SK-N-SH (cell line): Measurements from ENCODE around the gene BORCS5. TPM values are rescaled to one million over a fixed set of nuclear protein-coding genes. Genes with fewer than 3 reads are reported as not detected.

Source experiments
- CTCF ChIA-PET: fragments of 300-600, 350-600 bp; formaldehyde crosslinking; extraction: SDS; loops from one replicate; lab custom pipeline; 2021; lab: Yijun Ruan, JAX
- POLR2A ChIA-PET: fragments of 350-600 bp; sonication (Branson Sonifier 250); formaldehyde crosslinking; extraction: SDS; loops from one replicate; lab custom pipeline; 2020; ENCODE audit warnings: antibody characterized with exemption, inconsistent platforms; lab: Yijun Ruan, JAX
- DNase-seq: peaks from one replicate; pipeline ENCODE4 v3.0.0; 2012
- H2AFZ ChIP-seq: fragments of 200-600 bp; sonication (generic); 2 replicates; pipeline ENCODE4 v1.8.1; 2016; ENCODE audit warnings: antibody characterized with exemption, mild to moderate bottlenecking, low read depth
- H3F3A ChIP-seq: fragments of 200-600 bp; sonication (generic); replicated peaks from 2 replicates; pipeline ENCODE3; 2016; ENCODE audit warnings: antibody characterized with exemption, mild to moderate bottlenecking; ENCODE audit not compliant: insufficient read depth
- H3K27ac ChIP-seq, 2 experiments: fragments of 200-500 bp in 1 of 2; fragments of 200-600 bp in 1 of 2; sonication (Bioruptor generic) in 1 of 2; sonication (generic), shearing (Covaris generic) in 1 of 2; 2 replicates each; pipeline versions ENCODE4 v1.5.1 to v1.6.1; 2014 to 2016; ENCODE audit warnings: low read depth in 2 of 2, inconsistent platforms in 1 of 2, low read length in 1 of 2, mild to moderate bottlenecking in 1 of 2, mixed read lengths in 1 of 2
- H3K27me3 ChIP-seq: fragments of 200-600 bp; sonication (generic), shearing (Covaris generic); 2 replicates; pipeline ENCODE4 v1.6.1; 2016; ENCODE audit warnings: mixed run types; ENCODE audit not compliant: insufficient read depth
- H3K36me3 ChIP-seq, 2 experiments: fragments of 200-500 bp in 1 of 2; fragments of 200-600 bp in 1 of 2; sonication (Bioruptor generic) in 1 of 2; sonication (generic) in 1 of 2; replicated peaks in 1 of 2; 2 replicates each; pipeline versions ENCODE3 to v1.5.1; 2014 to 2016; ENCODE audit warnings: low read length in 1 of 2, mild to moderate bottlenecking in 1 of 2; ENCODE audit not compliant: insufficient read depth in 2 of 2, control insufficient read depth in 1 of 2
- H3K4me1 ChIP-seq, 2 experiments: fragments of 200-500 bp in 1 of 2; fragments of 200-600 bp in 1 of 2; sonication (Bioruptor generic) in 1 of 2; sonication (generic), shearing (Covaris generic) in 1 of 2; 2 replicates each; pipeline versions ENCODE4 v1.5.1 to v1.6.1; 2014 to 2016; ENCODE audit warnings: low read depth in 1 of 2, low read length in 1 of 2, mixed run types in 1 of 2; ENCODE audit not compliant: insufficient read depth in 2 of 2, control insufficient read depth in 1 of 2
- H3K4me2 ChIP-seq: fragments of 200-600 bp; sonication (generic), shearing (Covaris generic); 2 replicates; pipeline ENCODE4 v1.6.1; 2017; ENCODE audit warnings: mixed run types
- H3K4me3 ChIP-seq, 2 experiments: fragments of 200-500 bp in 1 of 2; fragments of 200-600 bp in 1 of 2; sonication (Bioruptor generic) in 1 of 2; sonication (generic), shearing (Covaris generic) in 1 of 2; 2 replicates each; pipeline versions ENCODE4 v1.5.1 to v1.8.1; 2014 to 2016; ENCODE audit warnings: low read depth in 2 of 2, inconsistent platforms in 1 of 2, low read length in 1 of 2, mild to moderate bottlenecking in 1 of 2, mixed read lengths in 1 of 2, moderate library complexity in 1 of 2
- H3K79me2 ChIP-seq: fragments of 200-600 bp; sonication (generic); 2 replicates; pipeline ENCODE4 v1.8.1; 2017; ENCODE audit warnings: mild to moderate bottlenecking; ENCODE audit not compliant: insufficient read depth
- H3K9ac ChIP-seq: fragments of 200-600 bp; sonication (generic); 2 replicates; pipeline ENCODE4 v1.6.1; 2017; ENCODE audit warnings: mixed run types
- H3K9me2 ChIP-seq: fragments of 200-600 bp; sonication (generic); 2 replicates; pipeline ENCODE4 v1.6.1; 2017; ENCODE audit warnings: mixed run types
- H3K9me3 ChIP-seq: fragments of 200-600 bp; sonication (generic); 2 replicates; pipeline ENCODE4 v1.6.1; 2017; ENCODE audit warnings: mixed run types, mild to moderate bottlenecking, moderate library complexity
- H4K20me1 ChIP-seq: fragments of 200-600 bp; sonication (generic); 2 replicates; pipeline ENCODE4 v1.6.1; 2017; ENCODE audit warnings: mild to moderate bottlenecking, mixed run types; ENCODE audit not compliant: insufficient read depth
- CHD2 ChIP-seq: fragments of 150-350 bp; IDR thresholded peaks from 2 replicates; pipeline ENCODE4 v1.6.1; 2018; ENCODE audit warnings: low read length; ENCODE audit not compliant: partially characterized antibody
- CTCF ChIP-seq: fragments of 200-600 bp; sonication (generic); IDR thresholded peaks from 2 replicates; pipeline ENCODE4 v1.6.1; 2017; ENCODE audit warnings: antibody characterized with exemption, mild to moderate bottlenecking, moderate library complexity
- EZH2phosphoT487 ChIP-seq: fragments of 200-600 bp; sonication (generic); IDR thresholded peaks from 2 replicates; pipeline ENCODE4 v1.6.1; 2017; ENCODE audit warnings: low read depth, mixed run types, mild to moderate bottlenecking, antibody characterized with exemption, moderate library complexity, borderline replicate concordance
- FOXM1 ChIP-seq: IDR thresholded peaks from 2 replicates; pipeline ENCODE4 v1.4.0; 2012; ENCODE audit warnings: low read depth, mild to moderate bottlenecking
- MAX ChIP-seq: IDR thresholded peaks from 2 replicates; pipeline ENCODE4 v1.4.0; 2012; ENCODE audit warnings: low read depth
- PBX3 ChIP-seq: IDR thresholded peaks from 2 replicates; pipeline ENCODE4; 2012
- POLR2AphosphoS5 ChIP-seq: IDR thresholded peaks from 2 replicates; pipeline ENCODE4 v1.6.1; 2012; ENCODE audit warnings: low read depth, low read length
- RCOR1 ChIP-seq: fragments of 150-350 bp; IDR thresholded peaks from 2 replicates; pipeline ENCODE4 v1.6.1; 2017; ENCODE audit warnings: antibody characterized with exemption, low read length
- REST ChIP-seq: IDR thresholded peaks from 2 replicates; pipeline ENCODE4 v1.6.1; 2012; ENCODE audit warnings: mild to moderate bottlenecking, low read depth, low read length, moderate library complexity
- RFX5 ChIP-seq: IDR thresholded peaks from 2 replicates; pipeline ENCODE4 v1.6.1; 2012; ENCODE audit warnings: mild to moderate bottlenecking, improper control_type of control experiment, low read length
- SIN3A ChIP-seq: IDR thresholded peaks from 2 replicates; pipeline ENCODE4 v1.6.1; 2012; ENCODE audit warnings: low read depth, mild to moderate bottlenecking, low read length, moderate library complexity, borderline replicate concordance
- TCF12 ChIP-seq: IDR thresholded peaks from 2 replicates; pipeline ENCODE4 v1.4.0; 2012
- USF1 ChIP-seq: IDR thresholded peaks from 2 replicates; pipeline ENCODE4 v1.4.0; 2012; ENCODE audit warnings: low read depth, borderline replicate concordance
- YY1 ChIP-seq: IDR thresholded peaks from 2 replicates; pipeline ENCODE4 v1.4.0; 2012; ENCODE audit warnings: low read depth, mild to moderate bottlenecking
- WGBS: methylation state at CpG from one replicate; pipeline ENCODE4 v1.1.6; 2017; ENCODE audit warnings: low lambda C conversion rate; 5-methylcytosine and 5-hydroxymethylcytosine counted together
- polyA plus RNA-seq, 3 experiments: library from polyadenylated mRNA; depleted of rRNA; stranded (reverse); fragments of >200 nt; gene quantifications; 2 replicates each; pipeline ENCODE4 v1.2.3, GENCODE V29; 2012

Gene BORCS5
- polyA plus RNA-seq, 1 of the 3 experiments (the other 2 are of a cell fraction): 16.3 TPM

- TF ChIP-seq REST: no peak
Measured at GRCh38 chr12:12323591-12323990, 33.3 kb upstream of the BORCS5 start (continued).

- no peak overlapping the region for H2AFZ ChIP-seq
- H3F3A ChIP-seq: no peaks in the 10 kb centered on the region
- no peak overlapping the region for H3K27ac ChIP-seq
- H3K79me2 ChIP-seq: no peaks in the 10 kb centered on the region
- DNase-seq: no peak
- H3K36me3 ChIP-seq: no peaks in the 10 kb centered on the region
- H3K9me3 ChIP-seq: no peaks in the 10 kb centered on the region
- H3K9ac ChIP-seq: no peak overlapping the region
- no peak overlapping the region for H3K4me3 ChIP-seq
- POLR2A ChIA-PET: no interaction called here
- H3K4me1 ChIP-seq: peaks cover 0 to 5% of the 10 kb centered on the region in 2 experiments; a peak in 2 of 4 replicates
- CTCF ChIA-PET: interaction anchor here (0.6 to 5.1 kb wide), 10 partner anchors 9 to 745 kb away, joined by 3 to 107 read pairs (median 10); partner anchors contain the start of gene MANSC1
- H3K4me2 ChIP-seq: no peak overlapping the region
- H4K20me1 ChIP-seq: no peaks in the 10 kb centered on the region
- TF ChIP-seq PBX3 (no peak), USF1 (no peak), RCOR1 (no peak), TCF12 (no peak), YY1 (no peak), CTCF (no peak), EZH2phosphoT487 (no peak), MAX (no peak), CHD2 (no peak), FOXM1 (no peak), POLR2AphosphoS5 (no peak), SIN3A (no peak), RFX5 (no peak)
- H3K27me3 ChIP-seq: no peaks in the 10 kb centered on the region
- H3K9me2 ChIP-seq: no peaks in the 10 kb centered on the region
- WGBS: 98% methylated on average over 3 of the region's 3 CpGs
Measured at GRCh38 chr12:12326262-12326661, 30.6 kb upstream of the BORCS5 start.
